Stimulated activated CD4-positive, alpha-beta T cell treated with anti-CD3 and anti-CD28 coated beads, TNF-alpha, amount 100 ng/mL, for 1 hour (primary cell): ENCODE data around the gene SMIM12.

Experiments
- DNase-seq, 3 donors: peaks; one replicate each; pipeline ENCODE4 v3.0.0-alpha.2; 2020; ENCODE audit warnings: low read depth in 3 of 3, low spot score in 1 of 3

The SMIM12 gene

GRCh38 chr1:34859446-34860200, at the start of gene SMIM12:
Gene SMIM12 (minus strand): TSS chr1:34859749. CDS start chr1:34855977, 3,772 bp downstream.
- DNase-seq, result peak; percentile 72 to 87 (median 79)

GRCh38 chr1:34908369-34908768, 48.8 kb upstream of the SMIM12 start:
- DNase-seq, result no peak

GRCh38 chr1:34907487-34908090, 48.0 kb upstream of the SMIM12 start:
- DNase-seq, result no peak

- no peak for DNase-seq
Observed at GRCh38 chr1:34906756-34907155, 47.2 kb upstream of the SMIM12 start.

GRCh38 chr1:34906222-34906621, 46.7 kb upstream of the SMIM12 start:
- DNase-seq, result no peak

GRCh38 chr1:34905098-34905459, 45.5 kb upstream of the SMIM12 start:
- no peak for DNase-seq

- DNase-seq, result no peak
Observed at GRCh38 chr1:34904236-34905097, 44.9 kb upstream of the SMIM12 start.

- no peak for DNase-seq
Observed at GRCh38 chr1:34901919-34902318, 42.4 kb upstream of the SMIM12 start.

- DNase-seq, result no peak
Observed at GRCh38 chr1:34900775-34901502, 41.4 kb upstream of the SMIM12 start.

GRCh38 chr1:34899906-34900305, 40.4 kb upstream of the SMIM12 start:
- DNase-seq, result no peak

- no peak for DNase-seq
Observed at GRCh38 chr1:34899471-34899870, 39.9 kb upstream of the SMIM12 start.

GRCh38 chr1:34898330-34898761, 38.8 kb upstream of the SMIM12 start:
- DNase-seq, result no peak

- DNase-seq, result no peak
Observed at GRCh38 chr1:34896612-34897011, 37.1 kb upstream of the SMIM12 start.

GRCh38 chr1:34889705-34890104, 30.2 kb upstream of the SMIM12 start:
- no peak for DNase-seq

GRCh38 chr1:34887593-34887992, 28.0 kb upstream of the SMIM12 start:
- DNase-seq, result no peak

- peak in 1 of 3 donors; percentile 41 for DNase-seq
Observed at GRCh38 chr1:34885405-34886247, 26.1 kb upstream of the SMIM12 start.

GRCh38 chr1:34884961-34885360, 25.4 kb upstream of the SMIM12 start:
- no peak for DNase-seq

GRCh38 chr1:34884536-34884935, 25.0 kb upstream of the SMIM12 start:
- DNase-seq, result no peak

GRCh38 chr1:34879230-34879629, 19.7 kb upstream of the SMIM12 start:
- no peak for DNase-seq

GRCh38 chr1:34876406-34876805, 16.9 kb upstream of the SMIM12 start:
- no peak for DNase-seq
